Calu3 (cell line): ENCODE data around the gene NEAT1. TPM values are rescaled to one million over a fixed set of nuclear protein-coding genes. Genes with fewer than 3 reads are reported as not detected.
A peak's percentile ranks its signal among the peaks of the same experiment; 100 is the strongest.

ENCODE experiments used
- BruUV-seq: library from RNA; stranded (reverse); fragments of 400-500 nt; replicated peaks from 2 replicates; lab custom pipeline; 2021; lab: Mats Ljungman, UMichigan
- CTCF ChIA-PET: fragments of 300-600 bp; sonication (Branson Sonifier 250); formaldehyde crosslinking; loops from one replicate; lab custom pipeline; 2022; ENCODE audit warnings: antibody characterized with exemption; lab: Charles Lee
- DNase-seq: peaks from one replicate; pipeline ENCODE4 v3.0.0; 2022
- H3K27ac Mint-ChIP-seq: one replicate; pipeline ENCODE4 v1.8.0; 2022; ENCODE audit warnings: mixed read lengths; ENCODE audit not compliant: unreplicated experiment
- H3K27me3 Mint-ChIP-seq: one replicate; pipeline ENCODE4 v1.8.0; 2022; ENCODE audit warnings: mixed read lengths; ENCODE audit not compliant: unreplicated experiment
- H3K36me3 Mint-ChIP-seq: one replicate; pipeline ENCODE4 v1.8.0; 2022; ENCODE audit warnings: mild to moderate bottlenecking, moderate library complexity, mixed read lengths; ENCODE audit not compliant: insufficient read depth, unreplicated experiment
- H3K4me1 Mint-ChIP-seq: one replicate; pipeline ENCODE4 v1.8.0; 2022; ENCODE audit warnings: mild to moderate bottlenecking, low read depth, mixed read lengths; ENCODE audit not compliant: unreplicated experiment
- H3K4me3 Mint-ChIP-seq: one replicate; pipeline ENCODE4 v1.8.0; 2022; ENCODE audit warnings: mild to moderate bottlenecking, low read depth, moderate library complexity, mixed read lengths; ENCODE audit not compliant: unreplicated experiment
- H3K9me3 Mint-ChIP-seq: one replicate; pipeline ENCODE4 v1.8.0; 2022; ENCODE audit warnings: low read depth, mixed read lengths; ENCODE audit not compliant: unreplicated experiment
- intact Hi-C: fragments of 100-400 bp; cut with micrococcal nuclease; formaldehyde crosslinking; loops from one replicate; pipeline ENCODE4 v1.10.0; 2022; ENCODE audit not compliant: unreplicated experiment
- total RNA-seq: library from RNA; stranded (reverse); gene quantifications from 2 replicates; pipeline ENCODE4 v1.2.3, GENCODE V29; 2022
- TF ChIP-seq, protein P1 (sequence below): fragments of 200-600 bp; IDR thresholded peaks from one replicate; pipeline ENCODE4 v1.8.0; 2022; ENCODE audit warnings: antibody characterized with exemption; ENCODE audit not compliant: unreplicated experiment

Gene NEAT1
- total RNA-seq, 1 experiment from 2014 or later: 605 TPM

DNA sequence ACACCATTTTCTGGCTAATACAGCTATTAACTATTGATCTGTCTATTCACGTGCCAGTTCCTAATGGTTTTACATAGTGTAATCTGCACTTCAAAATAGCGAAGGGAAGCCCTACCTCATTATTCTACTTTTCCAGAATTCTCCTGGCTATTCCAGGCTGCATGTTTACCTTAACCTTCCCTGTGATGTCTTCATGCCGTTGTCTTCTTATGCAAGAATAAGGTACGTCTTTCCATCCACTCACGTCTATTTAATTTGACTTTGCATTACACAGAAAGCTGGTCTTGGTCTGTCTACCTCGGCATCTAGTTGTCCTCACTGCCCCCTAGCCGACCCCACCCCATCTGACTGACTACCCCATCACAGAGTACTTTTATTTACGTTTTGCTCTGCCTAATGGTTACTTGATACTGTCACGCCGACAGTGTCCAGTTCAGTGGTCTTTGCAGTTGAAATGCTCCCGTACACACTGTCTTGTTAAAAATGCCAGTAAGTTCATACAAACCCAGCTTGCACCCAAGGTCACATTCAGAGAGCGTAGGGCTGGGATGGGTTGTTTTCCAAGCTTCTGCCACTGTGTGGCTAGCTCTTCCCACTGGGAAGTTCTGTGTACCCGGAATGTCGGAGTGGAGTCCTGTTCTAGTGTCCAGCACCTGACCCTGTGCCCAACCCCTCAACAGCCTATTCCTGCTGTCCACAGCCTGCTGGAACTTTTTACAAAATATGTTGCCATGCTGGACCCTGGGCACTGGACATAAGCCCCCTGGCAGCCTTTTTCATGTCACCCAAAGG is 15.0 kb downstream of the NEAT1 start:
- H3K4me1 Mint-ChIP-seq: peaks cover 78% of the 10 kb centered on the region
- intact Hi-C loops: no loop called here

DNA sequence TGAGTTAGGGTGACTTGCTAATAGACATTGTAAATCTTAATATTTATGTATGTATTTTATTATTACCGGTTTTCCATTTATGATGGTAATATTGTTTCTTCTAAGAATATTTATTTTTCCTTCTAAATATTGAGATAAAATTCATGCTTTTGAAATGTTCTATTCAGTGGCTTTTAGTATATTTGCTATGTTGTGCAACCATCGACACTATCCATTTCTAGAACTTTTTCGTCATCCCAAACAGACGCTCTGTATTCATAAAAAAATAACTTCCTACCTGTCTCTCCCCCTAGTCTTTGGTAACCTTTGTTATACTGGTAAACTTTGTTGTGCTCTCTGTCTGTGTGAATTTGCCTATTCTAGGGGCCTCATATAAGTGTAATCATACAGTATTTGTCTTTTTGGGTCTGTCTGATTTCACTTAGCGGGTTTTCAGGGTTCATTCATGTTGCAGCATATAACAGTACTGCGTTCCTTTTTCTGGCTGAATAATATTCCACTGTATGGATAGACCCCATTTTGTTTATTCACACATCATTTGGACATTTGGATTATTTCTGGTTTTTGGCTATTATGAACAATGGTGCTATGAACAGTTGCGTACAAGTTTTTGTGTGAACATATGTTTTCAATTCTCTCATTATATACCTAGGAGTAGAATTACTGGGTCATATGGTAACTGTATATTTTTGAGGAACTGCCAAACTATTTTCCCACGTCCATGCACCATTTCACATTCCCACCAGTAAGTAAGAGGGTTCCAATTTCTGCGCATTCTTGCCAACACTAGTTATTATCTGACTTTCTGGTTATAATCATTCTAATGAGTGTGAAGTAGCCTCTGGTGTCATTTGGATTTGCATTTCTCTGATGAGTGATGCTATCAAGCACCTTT is 15.9 kb downstream of the NEAT1 start:
- no peaks in the 10 kb centered on the region for H3K9me3 Mint-ChIP-seq
- TF ChIP-seq, protein P1, sequence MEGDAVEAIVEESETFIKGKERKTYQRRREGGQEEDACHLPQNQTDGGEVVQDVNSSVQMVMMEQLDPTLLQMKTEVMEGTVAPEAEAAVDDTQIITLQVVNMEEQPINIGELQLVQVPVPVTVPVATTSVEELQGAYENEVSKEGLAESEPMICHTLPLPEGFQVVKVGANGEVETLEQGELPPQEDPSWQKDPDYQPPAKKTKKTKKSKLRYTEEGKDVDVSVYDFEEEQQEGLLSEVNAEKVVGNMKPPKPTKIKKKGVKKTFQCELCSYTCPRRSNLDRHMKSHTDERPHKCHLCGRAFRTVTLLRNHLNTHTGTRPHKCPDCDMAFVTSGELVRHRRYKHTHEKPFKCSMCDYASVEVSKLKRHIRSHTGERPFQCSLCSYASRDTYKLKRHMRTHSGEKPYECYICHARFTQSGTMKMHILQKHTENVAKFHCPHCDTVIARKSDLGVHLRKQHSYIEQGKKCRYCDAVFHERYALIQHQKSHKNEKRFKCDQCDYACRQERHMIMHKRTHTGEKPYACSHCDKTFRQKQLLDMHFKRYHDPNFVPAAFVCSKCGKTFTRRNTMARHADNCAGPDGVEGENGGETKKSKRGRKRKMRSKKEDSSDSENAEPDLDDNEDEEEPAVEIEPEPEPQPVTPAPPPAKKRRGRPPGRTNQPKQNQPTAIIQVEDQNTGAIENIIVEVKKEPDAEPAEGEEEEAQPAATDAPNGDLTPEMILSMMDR: no peak
- peak overlapping the region; percentile 13 for H3K4me3 Mint-ChIP-seq
- no peak for DNase-seq
- peak overlapping the region; percentile 53 for H3K27ac Mint-ChIP-seq
- CTCF ChIA-PET: no interaction called here
- H3K4me1 Mint-ChIP-seq: peaks cover 83% of the 10 kb centered on the region
- intact Hi-C loops: no loop called here
- no peaks in the 10 kb centered on the region for H3K27me3 Mint-ChIP-seq
- BruUV-seq: no TSS peak
- H3K36me3 Mint-ChIP-seq: peaks cover 98% of the 10 kb centered on the region

More for the DNA sequence above, 15.0 kb downstream of the NEAT1 start:
- no peaks in the 10 kb centered on the region for H3K27me3 Mint-ChIP-seq
- BruUV-seq: no TSS peak
- peaks cover 98% of the 10 kb centered on the region for H3K36me3 Mint-ChIP-seq
- TF ChIP-seq, protein P1: no peak
- H3K9me3 Mint-ChIP-seq: no peaks in the 10 kb centered on the region
- CTCF ChIA-PET: interaction anchor here (0.5 to 0.8 kb wide), 3 partner anchors 17 to 44 kb away, joined by 3 to 4 read pairs (median 3); no protein-coding TSS in a partner anchor
- peak overlapping the region; percentile 46 for H3K4me3 Mint-ChIP-seq
- DNase-seq: no peak
- peak overlapping the region; percentile 80 for H3K27ac Mint-ChIP-seq

DNA sequence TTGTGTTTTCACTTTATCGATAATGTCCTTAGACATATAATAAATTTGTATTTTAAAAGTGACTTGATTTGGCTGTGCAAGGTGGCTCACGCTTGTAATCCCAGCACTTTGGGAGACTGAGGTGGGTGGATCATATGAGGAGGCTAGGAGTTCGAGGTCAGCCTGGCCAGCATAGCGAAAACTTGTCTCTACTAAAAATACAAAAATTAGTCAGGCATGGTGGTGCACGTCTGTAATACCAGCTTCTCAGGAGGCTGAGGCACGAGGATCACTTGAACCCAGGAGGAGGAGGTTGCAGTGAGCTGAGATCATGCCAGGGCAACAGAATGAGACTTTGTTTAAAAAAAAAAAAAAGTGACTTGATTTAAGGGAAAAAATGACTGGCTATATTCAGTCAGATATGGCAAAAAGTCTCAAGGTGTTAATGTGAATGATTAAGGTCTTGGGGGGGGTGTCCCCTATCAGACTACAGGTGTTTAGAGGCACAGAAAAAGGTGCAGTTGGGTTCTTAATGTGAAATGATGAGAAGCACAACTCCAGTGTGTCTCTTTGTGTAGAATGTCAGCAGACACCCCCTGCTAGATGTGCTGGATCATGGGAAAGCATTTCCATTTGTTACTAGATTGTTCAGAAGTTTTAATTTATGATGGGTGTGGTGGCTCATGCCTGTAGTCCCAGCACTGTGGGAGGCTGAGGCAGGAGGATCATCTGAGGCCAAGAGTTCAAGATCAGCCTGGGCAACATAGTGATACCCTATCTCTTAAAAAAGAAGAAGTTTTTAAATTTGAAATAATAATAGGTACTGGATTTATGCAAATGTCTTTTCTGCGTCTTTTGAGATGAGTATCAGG is 17.0 kb downstream of the NEAT1 start:
- peaks cover 88% of the 10 kb centered on the region for H3K4me1 Mint-ChIP-seq
- peaks cover 100% of the 10 kb centered on the region for H3K36me3 Mint-ChIP-seq
- peak overlapping the region; percentile 53 for H3K27ac Mint-ChIP-seq
- intact Hi-C loops: no loop called here
- TF ChIP-seq, protein P1: no peak
- CTCF ChIA-PET: no interaction called here
- no peaks in the 10 kb centered on the region for H3K9me3 Mint-ChIP-seq
- H3K4me3 Mint-ChIP-seq: no peak overlapping the region
- H3K27me3 Mint-ChIP-seq: no peaks in the 10 kb centered on the region
- DNase-seq: no peak
- BruUV-seq: TSS peak; percentile 3
